AG10803 (cell line): Measurements from ENCODE around the gene BTRC.

ENCODE experiments used
- DNase-seq: peaks from one replicate; pipeline ENCODE4 v3.0.0; 2010; ENCODE audit warnings: low read depth
- H3K4me3 ChIP-seq: 2 replicates; pipeline ENCODE4 v1.5.1; 2011; ENCODE audit warnings: mild to moderate bottlenecking, low read length, control low read depth
- TF ChIP-seq, protein P1 (sequence below): conservative IDR thresholded peaks from 2 replicates; pipeline ENCODE4 v1.5.1; 2011; ENCODE audit warnings: mild to moderate bottlenecking, low read length, control low read depth, inconsistent platforms

Gene BTRC

GRCh38 chr10:101394524-101395133 is 40.7 kb downstream of the BTRC start:
- no peak overlapping the region for H3K4me3 ChIP-seq
- no peak for DNase-seq
- TF ChIP-seq, protein P1, sequence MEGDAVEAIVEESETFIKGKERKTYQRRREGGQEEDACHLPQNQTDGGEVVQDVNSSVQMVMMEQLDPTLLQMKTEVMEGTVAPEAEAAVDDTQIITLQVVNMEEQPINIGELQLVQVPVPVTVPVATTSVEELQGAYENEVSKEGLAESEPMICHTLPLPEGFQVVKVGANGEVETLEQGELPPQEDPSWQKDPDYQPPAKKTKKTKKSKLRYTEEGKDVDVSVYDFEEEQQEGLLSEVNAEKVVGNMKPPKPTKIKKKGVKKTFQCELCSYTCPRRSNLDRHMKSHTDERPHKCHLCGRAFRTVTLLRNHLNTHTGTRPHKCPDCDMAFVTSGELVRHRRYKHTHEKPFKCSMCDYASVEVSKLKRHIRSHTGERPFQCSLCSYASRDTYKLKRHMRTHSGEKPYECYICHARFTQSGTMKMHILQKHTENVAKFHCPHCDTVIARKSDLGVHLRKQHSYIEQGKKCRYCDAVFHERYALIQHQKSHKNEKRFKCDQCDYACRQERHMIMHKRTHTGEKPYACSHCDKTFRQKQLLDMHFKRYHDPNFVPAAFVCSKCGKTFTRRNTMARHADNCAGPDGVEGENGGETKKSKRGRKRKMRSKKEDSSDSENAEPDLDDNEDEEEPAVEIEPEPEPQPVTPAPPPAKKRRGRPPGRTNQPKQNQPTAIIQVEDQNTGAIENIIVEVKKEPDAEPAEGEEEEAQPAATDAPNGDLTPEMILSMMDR = no peak

- TF ChIP-seq, protein P1 = no peak
- peak; percentile 62 for DNase-seq
- no peak overlapping the region for H3K4me3 ChIP-seq
These were observed 43.2 kb downstream of the BTRC start for GRCh38 chr10:101397140-101397539.

DNA sequence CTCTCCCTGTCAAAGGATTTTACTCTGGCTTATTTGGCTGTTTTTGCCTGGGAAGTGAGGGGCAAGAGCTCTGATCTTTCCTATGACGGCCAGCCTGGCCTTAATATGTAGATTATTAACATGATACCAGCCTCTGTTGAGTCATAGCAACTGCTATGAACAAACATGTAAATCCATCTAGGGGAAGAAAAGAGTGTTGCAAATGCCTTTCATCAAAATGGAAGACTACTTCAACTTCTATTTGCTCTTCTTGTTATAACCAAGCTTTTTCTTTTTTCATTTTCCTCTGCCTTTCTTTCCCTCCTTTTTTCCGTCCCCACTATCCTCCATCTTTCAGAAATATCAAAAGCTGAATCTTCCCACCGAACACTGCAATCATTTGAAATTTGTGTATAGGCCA is 46.6 kb downstream of the BTRC start:
- no peak for DNase-seq
- TF ChIP-seq, protein P1 = no peak
- no peak overlapping the region for H3K4me3 ChIP-seq

DNA sequence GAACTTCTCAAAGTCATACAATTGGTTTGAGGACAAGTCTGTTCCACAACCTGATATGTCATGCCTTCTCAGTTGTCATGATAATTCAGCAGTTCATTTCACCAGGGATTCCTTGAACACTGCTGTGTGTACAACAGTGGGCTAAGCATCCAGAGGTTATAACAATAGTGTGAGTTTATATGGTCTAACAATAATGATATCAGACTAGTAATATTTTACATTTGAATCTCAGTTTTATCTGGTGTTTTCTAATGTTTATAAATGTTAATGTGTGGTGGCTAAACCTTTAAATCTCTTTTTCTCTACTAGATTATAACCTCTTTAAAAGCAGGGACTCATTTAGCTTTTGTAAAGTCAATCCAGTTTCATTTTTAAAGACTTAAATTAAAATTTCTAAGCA is 48.7 kb downstream of the BTRC start:
- DNase-seq = no peak
- TF ChIP-seq, protein P1 = no peak
- no peak overlapping the region for H3K4me3 ChIP-seq

- TF ChIP-seq, protein P1 = no peak
- DNase-seq = no peak
- no peak overlapping the region for H3K4me3 ChIP-seq
These were observed 49.2 kb downstream of the BTRC start for GRCh38 chr10:101403161-101403560.

- no peak overlapping the region for H3K4me3 ChIP-seq
- no peak for DNase-seq
- TF ChIP-seq, protein P1 = no peak
These were observed 51.0 kb downstream of the BTRC start for GRCh38 chr10:101405001-101405400.

- no peak for DNase-seq
- H3K4me3 ChIP-seq = no peak overlapping the region
- TF ChIP-seq, protein P1 = no peak
These were observed 57.6 kb downstream of the BTRC start for GRCh38 chr10:101411598-101411997.
